WERI-Rb-1 (cell line): Measurements from ENCODE around the gene SERTAD1.

Experiments
- DNase-seq: peaks from one replicate; pipeline ENCODE4 v3.0.0-alpha.2; 2020
- H3K27ac ChIP-seq: fragments of 250-450 bp; sonication (Bioruptor Pico); 2 replicates; pipeline ENCODE4 v1.5.1; 2020; ENCODE audit warnings: mild to moderate bottlenecking, moderate library complexity
- H3K27me3 ChIP-seq: fragments of 250-450 bp; sonication (Bioruptor Pico); 2 replicates; pipeline ENCODE4 v1.5.1; 2021; ENCODE audit warnings: mild to moderate bottlenecking, low read depth, moderate library complexity; ENCODE audit not compliant: insufficient read depth, severe bottlenecking
- H3K36me3 ChIP-seq: fragments of 250-450 bp; sonication (Bioruptor Pico); 2 replicates; pipeline ENCODE4 v1.5.1; 2020; ENCODE audit warnings: mild to moderate bottlenecking, moderate library complexity
- H3K4me3 ChIP-seq: 2 replicates; pipeline ENCODE4 v1.5.1; 2011; ENCODE audit warnings: low read depth, mild to moderate bottlenecking, control low read depth, low read length
- H3K9me3 ChIP-seq: fragments of 250-450 bp; sonication (Bioruptor Pico); 2 replicates; pipeline ENCODE4 v1.5.1; 2021; ENCODE audit warnings: mild to moderate bottlenecking, moderate library complexity; ENCODE audit not compliant: severe bottlenecking
- CTCF ChIP-seq: IDR thresholded peaks from 2 replicates; pipeline ENCODE4 v1.5.1; 2011; ENCODE audit warnings: low read depth, mild to moderate bottlenecking, control low read depth, inconsistent platforms, low read length

The SERTAD1 gene

GRCh38 chr19:40444825-40445312 is 19.1 kb upstream of the SERTAD1 start:
- H3K27ac ChIP-seq, result peak overlapping the region; percentile 93
- H3K27me3 ChIP-seq, result no peaks in the 10 kb centered on the region
- 0 out of 2 replicates have a peak, but pooled peaks have one; percentile 6 for TF ChIP-seq CTCF
- peaks cover 16% of the 10 kb centered on the region for H3K36me3 ChIP-seq
- DNase-seq, result no peak
- peak overlapping the region; percentile 99 for H3K4me3 ChIP-seq
- no peaks in the 10 kb centered on the region for H3K9me3 ChIP-seq

- Histone ChIP-seq H3K27ac (peak within 1 kb of the TSS; percentile 93), H3K9me3 (no peaks in the 10 kb centered on the region), H3K27me3 (no peaks in the 10 kb centered on the region), H3K36me3 (peaks cover 16% of the 10 kb centered on the region), H3K4me3 (peak within 1 kb of the TSS; percentile 99)
- DNase-seq, result peak; percentile 96
- no peak for TF ChIP-seq CTCF
Measured at GRCh38 chr19:40444000-40444824, 18.4 kb upstream of the SERTAD1 start, which contains the start of gene SERTAD3. SERTAD3 (minus strand) TSS chr19:40444335; CDS start chr19:40442080, 2,255 bp downstream.

GRCh38 chr19:40443131-40443999 is 17.6 kb upstream of the SERTAD1 start:
- Histone ChIP-seq H3K36me3 (peaks cover 16% of the 10 kb centered on the region), H3K27me3 (no peaks in the 10 kb centered on the region), H3K27ac (peak overlapping the region; percentile 93), H3K9me3 (no peaks in the 10 kb centered on the region), H3K4me3 (peak overlapping the region; percentile 99)
- TF ChIP-seq CTCF, result no peak
- peak; percentile 99 for DNase-seq

- H3K36me3 ChIP-seq, result peaks cover 16% of the 10 kb centered on the region
- no peaks in the 10 kb centered on the region for H3K27me3 ChIP-seq
Measured at GRCh38 chr19:40442328-40443130, 16.7 kb upstream of the SERTAD1 start.

More at GRCh38 chr19:40442328-40443130, 16.7 kb upstream of the SERTAD1 start:
- Histone ChIP-seq H3K27ac (peak overlapping the region; percentile 34), H3K4me3 (peak overlapping the region; percentile 51), H3K9me3 (no peaks in the 10 kb centered on the region)
- no peak for TF ChIP-seq CTCF
- DNase-seq, result peak; percentile 56
